HUDEP-2 (cell line): Measurements from ENCODE around the gene RAB17.
A peak's percentile ranks its signal among the peaks of the same experiment; 100 is the strongest.

ENCODE experiments used
- DNase-seq, 76 experiments: peaks; one replicate each; lab custom pipeline; 2025; ENCODE audit not compliant: unreplicated experiment in 76 of 76; lab: John Stamatoyannopoulos, UW

The RAB17 gene

GRCh38 chr2:237540223-237540775 is 50.2 kb downstream of the RAB17 start:
- no peak for DNase-seq

GRCh38 chr2:237539681-237540080 is 50.9 kb downstream of the RAB17 start:
- DNase-seq, result no peak

GRCh38 chr2:237538901-237539300 is 51.6 kb downstream of the RAB17 start:
- no peak for DNase-seq

GRCh38 chr2:237538001-237538720 is 52.4 kb downstream of the RAB17 start:
- DNase-seq, result no peak

- no peak for DNase-seq
Measured at GRCh38 chr2:237536617-237537016, 53.9 kb downstream of the RAB17 start.

- no peak for DNase-seq
Measured at GRCh38 chr2:237536083-237536415, 54.5 kb downstream of the RAB17 start.

- peak in 7 of 76 experiments; percentile 1 to 7 (median 4) for DNase-seq
Measured at GRCh38 chr2:237535385-237536082, 55.0 kb downstream of the RAB17 start.

- DNase-seq, result no peak
Measured at GRCh38 chr2:237534380-237534779, 56.2 kb downstream of the RAB17 start.

GRCh38 chr2:237533668-237534161 is 56.8 kb downstream of the RAB17 start:
- no peak for DNase-seq

GRCh38 chr2:237532160-237532559 is 58.4 kb downstream of the RAB17 start:
- DNase-seq, result no peak

GRCh38 chr2:237530472-237531433 is 59.8 kb downstream of the RAB17 start:
- DNase-seq, result no peak

- DNase-seq, result no peak
Measured at GRCh38 chr2:237529452-237530402, 60.8 kb downstream of the RAB17 start.

- DNase-seq, result no peak
Measured at GRCh38 chr2:237527766-237528165, 62.8 kb downstream of the RAB17 start.

- no peak for DNase-seq
Measured at GRCh38 chr2:237527233-237527632, 63.3 kb downstream of the RAB17 start.

GRCh38 chr2:237525559-237526157 is 64.9 kb downstream of the RAB17 start:
- no peak for DNase-seq

GRCh38 chr2:237524631-237525030 is 65.9 kb downstream of the RAB17 start:
- DNase-seq, result no peak
